ENCODE results near the gene PNMA8C.

DNA sequence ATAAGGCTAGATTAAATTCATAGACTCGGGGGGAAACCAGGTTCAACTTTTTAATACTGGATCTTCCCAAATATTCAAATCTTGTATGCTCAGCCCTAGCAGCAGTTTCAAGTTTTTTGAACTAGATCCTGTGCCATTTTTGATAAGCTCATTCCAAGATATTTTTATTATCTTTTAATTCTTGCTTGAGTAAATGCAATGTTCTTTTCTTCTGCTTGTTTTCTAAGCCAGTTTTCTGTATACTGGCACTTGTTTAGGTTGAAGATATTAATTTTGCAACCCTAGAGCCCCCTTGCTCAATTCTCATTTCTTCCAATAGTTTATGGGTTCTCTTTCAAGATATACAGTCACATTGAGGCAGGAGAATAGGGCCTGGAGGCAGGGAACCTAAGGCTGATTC, 13.1 kb upstream of the PNMA8C start:
- TF ChIP-seq ELF4 (IDR thresholded peaks at IDR 0.05) (no peak), ARNT (IDR thresholded peaks at IDR 0.05) (no peak), BHLHE40 (IDR thresholded peaks at IDR 0.05; ENCODE audit: borderline replicate concordance) (no peak), HDGF (IDR thresholded peaks at IDR 0.05; ENCODE audit: borderline replicate concordance) (no peak), SUZ12 (IDR thresholded peaks at IDR 0.05) (no peak), FOXA1 (IDR thresholded peaks at IDR 0.05) (no peak), FOXM1 (IDR thresholded peaks at IDR 0.05; ENCODE audit: borderline replicate concordance) (no peak)

Measured in HEK293T (cell line).